GM21529 (cell line): Measurements from ENCODE around the gene DEPDC1B.
"Not testable (repeated sequence)": the region's sequence is repeated elsewhere in the genome, so short reads cannot be mapped to it uniquely, and the experiment has no call there.

Source experiments
- ATAC-seq: cut with Tn5 transposase; IDR thresholded peaks from one replicate; pipeline ENCODE4 v1.9.1; 2021; ENCODE audit not compliant: unreplicated experiment

DEPDC1B gene

DNA sequence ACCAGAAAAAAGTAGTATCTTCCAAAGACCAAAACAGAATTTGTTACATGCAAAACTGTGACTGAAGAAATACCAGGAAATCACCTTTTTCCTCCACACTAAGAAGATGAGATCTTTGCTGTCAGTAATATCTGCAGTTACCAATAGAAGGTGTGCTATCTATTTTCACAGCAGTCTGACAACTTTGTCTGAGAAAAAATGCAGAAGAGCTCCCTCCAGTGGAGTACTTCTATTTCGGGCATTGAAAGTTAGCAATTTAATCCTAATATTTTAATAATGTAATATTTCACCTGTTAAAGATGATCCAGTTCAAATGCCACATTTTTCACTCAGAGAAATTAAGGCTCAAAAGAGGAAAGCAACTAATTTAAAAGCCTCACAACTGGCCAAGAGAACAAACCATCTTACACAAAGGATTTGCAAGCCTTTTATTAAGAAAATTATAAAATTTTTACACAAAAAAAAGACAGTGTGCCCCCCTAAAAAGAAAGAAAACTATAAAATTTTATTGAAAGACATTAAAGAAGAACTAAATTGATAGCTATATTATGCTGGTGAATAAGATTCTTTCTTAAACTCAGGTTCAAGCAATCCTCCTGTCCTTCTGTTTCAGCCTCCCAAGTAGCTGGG is 50.6 kb downstream of the DEPDC1B start:
- no peak for ATAC-seq

DNA sequence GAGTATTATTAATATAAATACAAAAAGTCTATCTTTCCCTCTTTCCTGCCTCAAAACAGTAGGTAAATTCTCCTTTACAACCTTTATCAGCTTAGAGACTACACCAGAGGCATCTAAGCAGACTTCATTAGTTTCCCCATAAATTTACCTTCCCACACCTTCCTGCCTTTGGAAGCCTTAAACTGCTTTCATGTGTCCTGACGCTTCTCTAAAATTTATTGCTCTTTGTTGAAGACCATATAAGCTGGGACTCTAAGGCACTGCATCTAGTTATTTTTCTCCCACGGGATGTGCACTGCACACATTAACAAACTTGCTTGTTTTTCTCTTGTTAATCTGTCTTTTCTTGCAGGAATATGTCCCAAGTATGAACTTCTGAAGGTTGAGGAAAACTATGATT is 51.8 kb downstream of the DEPDC1B start:
- ATAC-seq: no peak

DNA sequence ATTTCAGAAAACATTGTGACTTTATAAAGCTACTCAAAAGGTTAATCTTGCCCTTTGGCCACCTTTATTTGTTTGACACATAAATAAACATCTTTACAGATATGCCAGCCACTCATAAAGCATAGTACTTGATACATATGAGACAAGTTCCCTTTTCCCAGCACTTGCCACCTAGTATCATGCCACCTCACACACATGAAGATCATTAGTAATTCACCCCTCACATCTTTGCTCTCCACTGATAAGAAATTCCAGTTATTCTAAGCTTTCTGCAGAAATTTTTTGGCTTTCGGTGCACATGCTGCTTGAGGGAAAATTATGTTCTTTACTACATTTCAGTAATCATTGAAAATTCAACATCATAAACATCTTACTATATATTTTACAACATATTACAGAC is 59.1 kb downstream of the DEPDC1B start:
- no peak for ATAC-seq

DNA sequence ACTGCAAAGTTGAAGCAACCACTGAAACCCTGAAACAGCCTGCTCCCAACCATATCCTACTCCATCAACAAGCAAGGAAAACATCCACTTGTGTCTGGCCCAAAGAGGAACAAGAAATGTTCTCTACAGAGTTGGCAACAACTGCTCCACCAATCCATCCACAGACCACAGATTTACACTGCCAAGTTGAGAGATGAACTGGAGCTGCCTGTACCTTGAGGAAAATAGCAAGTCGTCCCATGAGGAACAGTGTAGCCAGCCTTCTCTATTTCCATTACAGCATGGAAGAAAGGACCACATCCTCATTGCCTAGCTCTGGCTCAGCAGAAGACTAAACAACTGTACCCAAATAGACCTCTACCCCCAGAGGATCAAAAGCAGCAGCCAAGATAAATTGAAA is 60.4 kb downstream of the DEPDC1B start:
- ATAC-seq: no peak

DNA sequence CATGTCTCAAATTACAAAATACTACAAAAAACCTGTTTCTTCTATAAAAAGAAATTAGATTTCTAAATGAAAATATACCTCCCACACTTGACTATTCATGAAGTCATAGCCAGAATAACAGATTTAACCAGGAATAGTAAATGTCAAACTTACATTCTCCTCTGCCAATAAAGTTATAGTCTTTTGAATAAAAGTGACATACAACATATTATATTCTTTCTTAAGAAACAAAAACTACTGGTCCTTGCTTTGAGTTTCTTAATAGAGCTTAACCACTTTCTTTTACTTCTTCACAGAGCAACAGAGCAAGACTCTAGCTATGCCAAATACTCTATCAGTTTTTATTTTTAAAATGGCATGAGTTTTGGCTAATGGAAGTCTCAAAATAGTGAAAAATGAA is 61.7 kb downstream of the DEPDC1B start:
- no peak for ATAC-seq

DNA sequence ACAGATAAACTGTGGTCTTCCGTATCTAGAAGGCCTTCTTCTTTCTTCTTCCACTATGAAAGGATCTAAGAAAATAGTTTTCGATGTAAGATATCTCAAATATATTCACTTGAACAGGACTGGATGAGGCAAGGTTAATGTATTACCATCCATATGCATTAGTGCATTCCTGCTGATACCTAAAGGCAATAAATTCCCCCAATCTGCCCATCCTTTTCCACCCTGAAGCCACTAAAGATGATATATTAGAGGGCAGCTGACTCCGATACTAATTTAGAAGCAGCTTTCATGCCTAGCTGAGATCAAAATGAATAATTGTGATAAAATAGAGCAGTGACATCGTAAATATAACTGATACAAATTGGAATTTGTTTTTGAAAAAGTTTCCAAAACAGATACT is 63.3 kb downstream of the DEPDC1B start:
- ATAC-seq: no peak

DNA sequence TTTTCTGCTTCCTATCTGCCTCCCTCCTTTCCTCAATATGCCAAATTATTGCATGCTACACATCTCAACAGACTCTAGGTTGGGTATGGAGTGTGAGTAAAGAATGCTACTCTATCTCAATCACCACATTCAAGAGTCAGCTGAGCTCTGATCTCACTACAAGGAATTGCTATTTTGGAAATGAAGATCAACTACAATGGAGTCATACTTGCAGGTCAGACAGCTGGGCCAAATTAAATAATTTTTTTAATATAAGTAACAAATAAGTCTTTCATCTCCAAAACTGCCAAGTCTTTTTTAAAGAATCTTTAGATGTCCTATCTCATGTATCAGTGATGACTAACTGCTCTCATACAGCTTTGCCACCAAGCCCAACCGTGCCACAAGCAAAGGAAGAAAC is 64.0 kb downstream of the DEPDC1B start:
- no peak for ATAC-seq

DNA sequence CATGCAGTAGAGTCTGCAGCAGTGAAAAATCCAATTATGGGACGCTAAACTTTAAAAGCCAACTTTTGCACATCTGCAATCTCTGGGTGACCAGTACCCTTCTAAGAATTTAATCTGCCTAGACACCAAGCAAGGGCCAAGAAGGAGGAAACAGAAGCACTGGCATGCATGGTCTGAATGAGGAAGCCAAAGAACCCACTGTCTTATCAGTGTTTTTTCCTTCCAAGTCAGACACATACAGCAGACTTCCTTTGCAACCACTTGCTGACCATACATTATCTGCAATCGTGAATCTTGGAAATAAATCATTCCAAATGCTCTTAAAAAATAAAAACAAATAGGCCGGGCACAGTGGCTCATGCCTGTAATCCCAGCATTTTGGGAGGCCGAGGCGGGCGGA is 65.9 kb downstream of the DEPDC1B start:
- no peak for ATAC-seq

DNA sequence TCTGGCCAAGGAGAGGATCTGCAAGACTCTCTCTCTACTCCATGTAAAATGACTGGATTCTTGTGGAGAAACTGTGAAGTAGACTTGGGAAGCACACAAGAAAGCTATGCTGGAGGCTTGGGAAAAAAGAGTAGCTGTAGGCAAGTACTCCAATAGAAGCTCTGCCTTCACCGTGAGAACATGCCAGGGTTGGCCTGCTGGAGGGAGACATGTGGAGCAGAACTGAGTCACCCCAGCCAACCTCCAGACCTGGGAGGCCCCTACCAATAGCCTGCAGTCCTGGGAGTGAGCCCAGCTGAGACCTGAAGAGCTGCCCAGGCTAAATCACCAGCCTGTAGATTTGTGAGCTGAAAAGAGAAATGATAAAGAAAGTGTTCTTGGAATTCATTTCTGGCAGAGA is 66.6 kb downstream of the DEPDC1B start:
- ATAC-seq: no peak

DNA sequence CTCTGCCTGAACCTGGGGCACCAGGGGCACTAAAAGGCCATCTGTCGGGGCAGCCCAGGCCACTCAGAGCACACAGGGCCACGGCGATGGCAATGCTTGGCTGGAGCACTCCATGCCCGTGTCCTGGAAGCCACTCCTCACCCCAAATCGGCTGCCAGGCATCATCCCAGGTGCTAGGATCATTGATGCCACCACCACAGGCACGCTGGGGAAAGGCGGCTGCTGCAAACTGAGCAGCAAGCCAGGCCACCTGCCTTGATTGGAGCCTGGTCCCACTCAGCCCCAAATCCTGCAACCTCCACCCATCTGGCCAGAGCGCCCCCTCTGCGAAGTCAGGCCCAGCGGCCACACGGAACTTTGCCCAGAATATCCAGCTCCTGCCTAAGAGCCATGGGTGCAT is 67.8 kb downstream of the DEPDC1B start:
- ATAC-seq: no peak

DNA sequence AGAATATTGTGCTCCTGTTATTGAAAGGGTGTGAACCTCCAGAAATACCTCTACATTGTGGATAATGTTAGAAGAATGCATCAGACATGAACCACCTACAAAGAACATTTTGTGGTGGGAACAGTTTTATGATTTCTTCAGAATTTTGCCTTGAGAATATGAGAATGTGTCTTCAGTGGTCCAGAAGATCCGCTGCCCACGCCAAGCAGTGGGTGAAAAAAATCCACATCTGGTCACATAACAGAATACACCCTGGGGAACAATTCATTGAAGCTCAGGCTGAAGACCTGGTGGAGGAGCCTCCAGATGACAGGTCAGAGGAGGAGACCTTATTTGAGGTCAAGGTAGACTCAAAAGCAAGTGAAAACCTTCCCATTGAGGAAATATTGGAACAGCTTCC is 69.1 kb downstream of the DEPDC1B start:
- ATAC-seq: no peak

DNA sequence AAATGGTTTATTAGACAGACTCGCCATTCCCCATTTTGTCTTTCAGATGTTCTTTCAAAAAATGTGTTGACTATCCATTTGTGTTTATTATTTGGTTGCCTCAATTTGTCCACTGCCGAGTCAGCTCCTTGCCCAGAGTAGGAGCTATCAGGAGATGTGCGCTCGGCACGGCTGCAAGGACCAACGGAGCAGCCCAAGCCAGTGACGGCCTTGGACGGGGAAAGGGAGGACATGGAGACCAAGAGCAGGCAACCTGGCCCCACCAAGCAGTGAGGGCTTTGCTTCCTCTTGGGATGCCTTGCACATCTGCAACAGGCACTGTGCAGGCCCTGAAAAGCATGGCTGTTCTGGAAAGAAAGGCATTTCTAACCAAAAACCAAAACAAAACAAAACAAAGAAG is 69.8 kb downstream of the DEPDC1B start:
- no peak for ATAC-seq

DNA sequence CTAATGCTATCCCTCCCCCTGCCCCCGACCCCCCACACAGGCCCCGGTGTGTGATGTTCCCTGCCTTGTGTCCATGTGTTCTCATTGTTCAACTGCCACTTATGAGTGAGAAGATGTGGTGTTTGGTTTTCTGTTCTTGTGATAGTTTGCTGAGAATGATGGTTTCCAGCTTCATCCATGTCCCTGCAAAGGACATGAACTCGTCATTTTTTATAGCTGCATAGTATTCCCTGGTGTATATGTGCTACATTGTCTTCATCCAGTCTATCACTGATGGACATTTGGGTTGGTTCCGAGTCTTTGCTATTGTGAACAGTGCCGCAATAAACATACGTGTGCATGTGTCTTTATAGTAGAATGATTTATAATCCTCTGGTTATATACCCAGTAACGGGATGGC is 75.1 kb downstream of the DEPDC1B start:
- not testable (repeated sequence) for ATAC-seq

DNA sequence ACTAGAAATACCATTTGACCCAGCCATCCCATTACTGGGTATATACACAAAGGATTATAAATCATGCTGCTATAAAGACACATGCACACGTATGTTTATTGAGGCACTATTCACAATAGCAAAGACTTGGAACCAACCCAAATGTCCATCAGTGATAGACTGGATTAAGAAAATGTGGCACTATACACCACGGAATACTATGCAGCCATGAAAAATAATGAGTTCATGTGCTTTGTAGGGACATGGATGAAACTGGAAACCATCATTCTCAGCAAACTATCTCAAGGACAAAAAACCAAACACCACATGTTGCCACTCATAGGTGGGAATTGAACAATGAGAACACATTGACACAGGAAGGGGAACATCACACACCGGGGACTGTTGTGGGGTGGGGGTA is 79.2 kb downstream of the DEPDC1B start:
- ATAC-seq: not testable (repeated sequence)

DNA sequence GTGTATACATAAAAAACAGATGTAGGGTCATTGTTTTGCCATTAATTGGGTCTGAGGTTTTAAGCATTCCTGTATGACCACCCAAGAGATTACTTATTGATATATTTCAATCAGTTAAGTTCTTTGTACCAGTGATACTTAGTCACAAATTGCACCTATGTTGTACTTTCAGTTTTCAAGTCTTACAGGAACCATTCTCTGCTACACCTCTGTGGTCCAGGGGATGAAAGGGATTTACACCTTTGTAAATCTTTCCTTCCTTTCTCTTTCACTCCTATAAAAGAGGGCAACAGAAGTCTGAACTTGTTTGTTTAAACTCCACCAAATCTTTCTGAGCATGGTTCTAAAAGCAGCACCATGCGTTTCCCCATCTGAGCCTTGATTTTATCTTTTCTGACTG is 86.1 kb downstream of the DEPDC1B start:
- ATAC-seq: no peak

DNA sequence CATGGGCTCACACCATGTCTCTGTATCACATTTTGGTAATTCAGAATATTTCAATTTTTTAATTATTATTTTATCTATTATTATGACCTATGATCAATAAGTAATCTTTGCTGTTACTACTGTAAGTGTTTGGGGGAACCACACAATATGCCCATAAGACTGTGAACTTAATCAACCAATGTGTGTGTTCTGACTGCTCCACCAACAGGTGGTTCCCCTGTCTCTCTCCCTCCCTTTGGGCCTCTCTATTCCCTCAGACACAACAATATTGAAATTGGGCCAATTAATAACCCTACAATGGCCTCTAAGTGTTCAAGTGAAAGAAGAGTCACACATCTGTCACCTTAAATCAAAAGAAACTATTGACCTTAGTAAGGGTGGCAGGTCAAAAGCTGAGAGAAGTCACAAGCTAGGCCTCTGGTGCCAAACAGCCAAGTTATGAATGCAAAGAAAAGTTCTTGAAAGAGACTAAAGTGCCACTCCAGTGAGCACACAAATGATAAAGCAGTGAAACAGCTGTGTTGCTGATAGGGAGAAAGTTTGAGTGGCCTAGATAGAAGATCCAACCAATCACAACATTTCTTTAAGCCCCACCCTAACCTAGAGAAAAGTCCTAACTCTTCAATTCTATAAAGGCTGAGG is 88.7 kb downstream of the DEPDC1B start:
- no peak for ATAC-seq

DNA sequence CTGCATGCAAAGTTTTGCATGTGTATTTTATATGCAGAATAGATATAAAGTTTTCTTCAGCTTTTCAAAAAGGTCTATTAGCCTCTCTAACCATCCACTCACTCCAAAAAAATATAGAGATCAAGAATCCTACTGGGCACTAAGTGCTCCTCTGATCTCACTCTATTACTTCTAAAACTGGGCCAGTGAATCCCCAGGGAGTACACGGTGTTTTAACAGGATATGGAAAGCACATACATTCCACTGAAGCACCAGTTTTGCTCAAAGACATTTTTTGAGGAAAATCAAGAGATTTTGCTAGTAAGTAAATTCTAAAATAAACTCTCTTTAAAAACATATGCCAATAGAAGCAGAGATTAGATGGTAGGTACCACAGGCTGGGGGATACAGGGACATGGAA is 95.2 kb downstream of the DEPDC1B start:
- ATAC-seq: no peak

DNA sequence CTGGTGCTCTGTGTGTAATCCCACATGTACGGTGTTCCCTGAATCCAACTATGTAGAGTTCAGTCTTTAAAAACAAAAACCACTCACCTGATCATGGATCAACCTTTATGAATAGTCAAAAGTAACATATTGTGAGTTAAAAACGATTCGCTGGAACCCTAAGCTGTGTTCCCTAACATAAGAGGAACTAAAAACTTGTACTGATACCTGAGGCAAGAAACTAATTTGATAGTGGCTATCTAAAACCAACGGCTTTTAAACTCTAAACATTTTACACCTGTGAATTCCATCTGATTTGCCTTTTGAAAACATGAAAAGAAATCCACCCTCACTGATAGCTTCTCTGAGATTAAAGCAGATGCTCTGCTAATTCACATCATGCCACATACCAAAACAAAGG is 101.5 kb downstream of the DEPDC1B start:
- ATAC-seq: peak; percentile 51

DNA sequence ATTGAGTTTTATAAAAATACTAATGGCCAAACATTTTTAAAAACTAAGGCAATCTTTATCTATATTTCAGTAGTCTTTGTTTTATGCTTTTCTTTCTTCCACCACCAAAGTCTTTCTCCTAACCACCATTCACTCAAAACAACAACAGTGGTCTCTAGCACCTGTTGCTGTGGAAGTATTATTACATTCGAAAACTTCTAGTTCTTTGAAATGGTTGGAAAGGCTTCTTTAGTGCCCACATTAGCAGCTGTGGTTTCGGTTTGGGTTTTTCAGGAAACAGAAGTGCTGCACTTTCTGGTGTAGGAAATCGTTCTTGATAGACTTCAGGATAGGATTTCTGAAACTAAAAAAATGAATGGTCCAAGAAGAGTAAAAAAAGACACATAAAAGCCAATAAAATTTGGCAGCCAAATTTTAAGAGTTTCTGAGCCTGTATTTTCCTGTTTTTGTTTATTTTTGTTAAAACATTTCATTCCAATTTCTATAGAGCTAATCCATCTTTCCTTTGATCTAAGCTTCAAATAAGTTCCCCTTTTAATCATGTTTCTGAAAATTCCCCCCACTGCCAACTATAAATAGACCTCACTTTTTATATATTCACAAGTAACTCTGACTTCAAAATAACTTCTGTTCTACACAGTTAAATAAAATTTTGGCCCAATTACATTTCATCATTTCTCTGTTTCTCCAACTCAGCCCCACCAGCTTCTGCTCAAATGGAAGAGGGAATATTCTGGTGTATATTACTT is 102.2 kb downstream of the DEPDC1B start:
- ATAC-seq: peak; percentile 79

DNA sequence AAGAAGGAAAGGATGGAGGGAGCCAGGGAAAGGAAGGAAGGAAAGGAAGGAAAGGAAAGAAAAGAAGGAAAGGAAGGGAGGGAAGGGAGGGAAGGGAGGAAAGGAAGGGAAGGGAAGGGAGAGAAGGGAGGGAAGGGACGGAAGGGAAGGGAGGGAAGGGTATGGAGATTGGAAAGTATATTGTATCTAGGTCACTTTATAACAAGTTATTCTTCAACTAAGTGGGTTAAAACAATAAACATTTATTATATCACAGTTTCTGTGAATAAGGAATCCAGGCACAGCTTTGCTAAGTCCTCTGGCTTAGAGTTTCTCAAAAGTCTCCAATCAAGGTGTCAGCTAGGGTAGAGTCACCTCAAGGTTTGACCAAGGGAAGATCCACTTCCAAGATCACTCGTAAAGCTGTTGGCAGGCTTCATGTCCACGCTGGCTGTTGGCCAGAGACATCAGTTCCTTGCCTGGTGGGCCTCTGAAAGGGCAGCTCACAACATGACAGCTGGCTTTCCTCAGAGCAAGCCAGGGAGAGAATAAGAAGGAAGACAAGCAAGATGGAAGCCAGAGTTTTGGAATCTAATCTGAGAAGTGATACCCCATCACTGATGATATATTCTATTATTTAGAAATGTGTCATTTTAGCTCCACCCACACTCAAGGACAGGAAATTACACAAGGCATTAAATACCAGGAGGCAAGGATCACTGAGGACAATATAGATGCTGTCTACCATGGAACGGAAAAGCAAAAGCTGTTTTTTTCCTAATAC is 105.1 kb downstream of the DEPDC1B start:
- ATAC-seq: no peak

DNA sequence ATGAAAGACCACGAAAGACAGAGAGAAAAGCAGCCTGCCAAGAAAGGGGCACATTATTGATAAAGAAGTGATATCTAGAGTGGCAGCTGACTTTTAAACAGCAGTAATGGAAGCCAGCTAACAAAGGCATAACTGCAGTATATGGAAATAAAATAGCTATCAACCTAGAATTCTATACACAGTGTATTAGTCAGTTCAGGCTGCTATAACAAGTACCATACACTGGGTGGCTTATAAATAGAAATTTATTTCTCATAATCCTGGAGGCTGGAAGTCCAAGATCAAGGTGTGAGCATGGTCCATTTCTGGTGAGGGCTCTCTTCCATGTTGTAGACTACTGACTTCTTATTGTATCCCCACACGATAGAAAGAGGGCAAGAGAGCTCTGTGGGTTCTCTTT is 109.8 kb downstream of the DEPDC1B start:
- ATAC-seq: no peak

DNA sequence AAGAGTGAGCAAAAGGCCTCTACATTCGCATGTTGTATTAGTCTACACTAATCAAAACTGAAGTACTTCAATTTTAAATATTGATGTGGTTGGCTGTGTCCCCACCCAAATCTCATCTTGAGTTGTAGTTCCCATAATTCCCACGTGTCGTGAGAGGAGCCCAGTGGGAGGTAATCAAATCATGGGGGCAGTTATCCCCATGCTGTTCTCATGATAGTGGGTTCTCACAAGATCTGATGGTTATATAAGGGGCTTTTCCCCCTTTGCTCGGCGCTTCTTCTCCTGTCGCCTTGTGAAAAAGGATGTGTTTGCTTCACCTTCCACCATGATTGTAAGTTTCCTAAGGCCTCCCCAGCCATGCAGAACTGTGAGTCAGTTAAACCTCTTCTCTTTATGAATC is 112.7 kb downstream of the DEPDC1B start:
- not testable (repeated sequence) for ATAC-seq
